Measurements from ENCODE around the gene DNM3. TPM values are rescaled to one million over a fixed set of nuclear protein-coding genes. Genes with fewer than 3 reads are reported as not detected.

The DNM3 gene
- total RNA-seq, 1 donor from 2014 or later = 1.1 TPM

DNA sequence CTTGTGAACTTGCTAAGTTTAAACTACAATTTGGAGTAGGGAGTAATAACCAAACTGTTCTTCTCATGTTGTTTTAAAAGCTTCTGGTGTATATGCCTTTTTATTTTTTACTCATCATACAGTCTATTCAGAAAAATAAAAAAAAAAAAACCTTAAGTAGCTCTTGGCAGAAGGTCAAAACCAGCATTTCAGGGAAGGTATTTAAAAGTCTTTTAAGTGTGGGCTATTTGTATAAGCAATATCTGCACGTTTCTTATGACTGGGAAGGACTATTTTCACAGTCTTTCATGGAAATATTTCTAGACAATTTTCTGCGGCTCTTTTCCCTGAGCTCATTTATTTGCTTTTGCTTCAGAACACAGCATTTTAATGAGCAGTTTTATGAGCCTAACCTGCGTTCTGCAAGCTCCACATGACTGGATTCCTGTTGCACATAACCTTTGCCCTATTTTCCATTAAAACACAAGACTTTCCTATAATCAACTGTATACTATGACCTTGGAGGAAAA lies 518.2 kb downstream of the DNM3 start:
- Mint-ChIP-seq H3K9me3 (no peaks in the 10 kb centered on the region), H3K27me3 (ENCODE audit: insufficient read depth, low read depth) (no peaks in the 10 kb centered on the region), H3K4me1 (peaks cover 45% of the 10 kb centered on the region), H3K4me3 (no peak overlapping the region), H3K36me3 (no peaks in the 10 kb centered on the region), H3K27ac (no peak overlapping the region)
- Histone ChIP-seq H3K4me2 (no peak overlapping the region), H2AFZ (replicated peaks) (no peak overlapping the region), H3K4me3 (no peak overlapping the region), H3K36me3 (no peaks in the 10 kb centered on the region), H3K79me2 (ENCODE audit: low read depth) (no peaks in the 10 kb centered on the region), H3K9me3 (ENCODE audit: low read depth) (no peaks in the 10 kb centered on the region), H3K9ac (no peak overlapping the region), H3K4me1 (peaks cover 41% of the 10 kb centered on the region), H3K27me3 (peaks cover 51% of the 10 kb centered on the region), H3K27ac (no peak overlapping the region), H3F3A (ENCODE audit: low read depth) (peaks cover 5% of the 10 kb centered on the region), H4K20me1 (ENCODE audit: low read depth) (no peaks in the 10 kb centered on the region)
- DNase-seq (ENCODE audit: low spot score) = no peak
- TF ChIP-seq EZH2phosphoT487 (IDR thresholded peaks at IDR 0.05) (no peak), EZH2 (IDR thresholded peaks at IDR 0.05) (no peak)
- TF ChIP-seq, protein P1, sequence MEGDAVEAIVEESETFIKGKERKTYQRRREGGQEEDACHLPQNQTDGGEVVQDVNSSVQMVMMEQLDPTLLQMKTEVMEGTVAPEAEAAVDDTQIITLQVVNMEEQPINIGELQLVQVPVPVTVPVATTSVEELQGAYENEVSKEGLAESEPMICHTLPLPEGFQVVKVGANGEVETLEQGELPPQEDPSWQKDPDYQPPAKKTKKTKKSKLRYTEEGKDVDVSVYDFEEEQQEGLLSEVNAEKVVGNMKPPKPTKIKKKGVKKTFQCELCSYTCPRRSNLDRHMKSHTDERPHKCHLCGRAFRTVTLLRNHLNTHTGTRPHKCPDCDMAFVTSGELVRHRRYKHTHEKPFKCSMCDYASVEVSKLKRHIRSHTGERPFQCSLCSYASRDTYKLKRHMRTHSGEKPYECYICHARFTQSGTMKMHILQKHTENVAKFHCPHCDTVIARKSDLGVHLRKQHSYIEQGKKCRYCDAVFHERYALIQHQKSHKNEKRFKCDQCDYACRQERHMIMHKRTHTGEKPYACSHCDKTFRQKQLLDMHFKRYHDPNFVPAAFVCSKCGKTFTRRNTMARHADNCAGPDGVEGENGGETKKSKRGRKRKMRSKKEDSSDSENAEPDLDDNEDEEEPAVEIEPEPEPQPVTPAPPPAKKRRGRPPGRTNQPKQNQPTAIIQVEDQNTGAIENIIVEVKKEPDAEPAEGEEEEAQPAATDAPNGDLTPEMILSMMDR (IDR thresholded peaks at IDR 0.05) = no peak

DNA sequence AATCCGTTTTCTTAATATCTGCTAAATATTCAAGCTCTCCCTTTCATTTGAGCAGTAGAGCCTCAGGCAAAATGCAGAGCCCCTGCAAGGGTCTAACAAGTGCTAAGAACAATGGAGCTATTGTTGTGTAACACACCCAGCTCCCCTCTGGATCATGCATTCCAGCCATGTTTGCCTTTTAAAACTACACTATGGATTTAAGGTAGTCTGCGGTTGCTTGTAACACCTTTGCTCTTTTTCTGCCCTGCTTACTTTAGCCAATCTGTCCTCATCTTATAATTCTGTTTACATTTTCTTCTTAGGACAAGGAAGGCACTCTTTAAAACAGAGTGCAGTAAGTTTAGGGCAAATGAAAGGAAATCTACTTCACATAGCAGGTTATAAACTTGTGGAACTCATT lies 519.2 kb downstream of the DNM3 start:
- TF ChIP-seq EZH2 (IDR thresholded peaks at IDR 0.05) (no peak), EZH2phosphoT487 (IDR thresholded peaks at IDR 0.05) (peak; percentile 89)
- TF ChIP-seq, protein P1 (IDR thresholded peaks at IDR 0.05) = no peak
- H3K4me2 ChIP-seq = peak overlapping the region; percentile 26
- Mint-ChIP-seq H3K36me3 (no peaks in the 10 kb centered on the region), H3K4me3 (no peak overlapping the region), H3K4me1 (peaks cover 44% of the 10 kb centered on the region), H3K27me3 (ENCODE audit: insufficient read depth, low read depth) (no peaks in the 10 kb centered on the region), H3K27ac (no peak overlapping the region), H3K9me3 (no peaks in the 10 kb centered on the region)
- H3K4me1 ChIP-seq = peaks cover 41% of the 10 kb centered on the region
- H3K27ac ChIP-seq = no peak overlapping the region
- DNase-seq (ENCODE audit: low spot score) = peak; percentile 81
- H3K9me3 ChIP-seq (ENCODE audit: low read depth) = no peaks in the 10 kb centered on the region
- peaks cover 5% of the 10 kb centered on the region for H3F3A ChIP-seq (ENCODE audit: low read depth)
- H3K27me3 ChIP-seq = peaks cover 51% of the 10 kb centered on the region
- H3K79me2 ChIP-seq (ENCODE audit: low read depth) = no peaks in the 10 kb centered on the region
- H3K36me3 ChIP-seq = no peaks in the 10 kb centered on the region
- no peaks in the 10 kb centered on the region for H4K20me1 ChIP-seq (ENCODE audit: low read depth)
- H2AFZ ChIP-seq (replicated peaks) = no peak overlapping the region
- H3K9ac ChIP-seq = no peak overlapping the region
- H3K4me3 ChIP-seq = no peak overlapping the region

DNA sequence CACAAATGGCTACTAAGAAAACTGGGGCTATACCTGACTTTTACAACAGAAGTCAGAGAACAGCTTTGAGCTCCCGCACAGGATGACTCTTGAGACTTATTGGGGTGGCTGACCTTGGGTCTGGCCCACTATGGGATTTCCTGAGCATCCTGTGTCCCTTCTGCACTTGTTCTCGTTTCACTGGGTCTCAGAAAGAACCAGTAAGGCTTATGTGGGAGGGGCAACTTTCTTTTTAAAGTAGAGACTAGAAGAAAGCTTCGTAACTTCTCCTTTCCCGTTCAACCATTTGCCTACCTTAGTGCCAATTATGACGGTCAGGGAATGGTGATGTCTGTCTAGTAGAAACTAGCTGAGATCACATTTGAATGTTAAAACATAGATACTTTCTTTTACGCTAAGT lies 519.7 kb downstream of the DNM3 start:
- Histone ChIP-seq H4K20me1 (ENCODE audit: low read depth) (no peaks in the 10 kb centered on the region), H3K4me3 (no peak overlapping the region), H3K9ac (no peak overlapping the region), H2AFZ (replicated peaks) (no peak overlapping the region), H3K4me1 (peaks cover 41% of the 10 kb centered on the region), H3K4me2 (peak overlapping the region; percentile 26), H3K36me3 (no peaks in the 10 kb centered on the region), H3K27ac (no peak overlapping the region), H3K27me3 (peaks cover 51% of the 10 kb centered on the region), H3K79me2 (ENCODE audit: low read depth) (no peaks in the 10 kb centered on the region), H3F3A (ENCODE audit: low read depth) (peaks cover 5% of the 10 kb centered on the region), H3K9me3 (ENCODE audit: low read depth) (no peaks in the 10 kb centered on the region)
- H3K27me3 Mint-ChIP-seq (ENCODE audit: insufficient read depth, low read depth) = no peaks in the 10 kb centered on the region
- no peak overlapping the region for H3K27ac Mint-ChIP-seq
- H3K4me3 Mint-ChIP-seq = no peak overlapping the region
- H3K36me3 Mint-ChIP-seq = no peaks in the 10 kb centered on the region
- no peak for DNase-seq (ENCODE audit: low spot score)
- H3K9me3 Mint-ChIP-seq = no peaks in the 10 kb centered on the region
- TF ChIP-seq EZH2phosphoT487 (IDR thresholded peaks at IDR 0.05) (no peak), EZH2 (IDR thresholded peaks at IDR 0.05) (no peak)
- TF ChIP-seq, protein P1 (IDR thresholded peaks at IDR 0.05) = no peak
- H3K4me1 Mint-ChIP-seq = peaks cover 40% of the 10 kb centered on the region

Data from neural progenitor cell (in vitro differentiated cells).